ENCODE data around the gene RBM39. TPM values are rescaled to one million over a fixed set of nuclear protein-coding genes. Genes with fewer than 3 reads are reported as not detected.

The RBM39 gene
- total and polyA plus RNA-seq, 2 of the 13 experiments (the other 11 are each of a cell fraction or from before 2014, with no cell fraction given) = 788 to 920 TPM

GRCh38 chr20:35741892-35742740 is at the start of gene RBM39 (continued):
- TF ChIP-seq ZNF484 (CRISPR knock-in tag; IDR thresholded peaks at IDR 0.05; ENCODE audit: borderline replicate concordance, low read depth) (peak; percentile 60; the same call in 1 of the 2 replicates), CHCHD3 (CRISPR knock-in tag; IDR thresholded peaks at IDR 0.05) (peak; percentile 96), SETDB1 (CRISPR knock-in tag; IDR thresholded peaks at IDR 0.05; ENCODE audit: borderline replicate concordance) (no peak), PAX8 (CRISPR knock-in tag; IDR thresholded peaks at IDR 0.05; ENCODE audit: borderline replicate concordance) (peak; percentile 99), GLMP (CRISPR knock-in tag; IDR thresholded peaks at IDR 0.05; ENCODE audit: borderline replicate concordance) (peak; percentile 92; the same call in 1 of the 2 replicates), ZNF777 (CRISPR knock-in tag; IDR thresholded peaks at IDR 0.05) (0 out of 2 replicates have a peak, but pooled peaks have one; percentile 26), ZNF740 (CRISPR knock-in tag; IDR thresholded peaks at IDR 0.05) (peak; percentile 92), ZSCAN25 (CRISPR knock-in tag; IDR thresholded peaks at IDR 0.05) (peak; percentile 89; the same call in 1 of the 2 replicates), HDAC2 (CRISPR knock-in tag; IDR thresholded peaks at IDR 0.05) (peak; percentile 94), TEF (CRISPR knock-in tag; IDR thresholded peaks at IDR 0.05) (peak; percentile 85; the same call in 1 of the 2 replicates), ZNF260 (CRISPR knock-in tag; IDR thresholded peaks at IDR 0.05; ENCODE audit: borderline replicate concordance, low read depth) (no peak), HES4 (CRISPR knock-in tag; IDR thresholded peaks at IDR 0.05; ENCODE audit: borderline replicate concordance) (peak; percentile 99), NCOA2 (CRISPR knock-in tag; IDR thresholded peaks at IDR 0.05) (peak; percentile 83), ERF (CRISPR knock-in tag; IDR thresholded peaks at IDR 0.05) (peak; percentile 98), HDAC1 (CRISPR knock-in tag; IDR thresholded peaks at IDR 0.05) (peak; percentile 92), HMG20A (CRISPR knock-in tag; IDR thresholded peaks at IDR 0.05; ENCODE audit: borderline replicate concordance) (peak; percentile 33; the same call in 1 of the 2 replicates), KMT2B (CRISPR knock-in tag; IDR thresholded peaks at IDR 0.05) (peak; percentile 96), ZBTB26 (CRISPR knock-in tag; IDR thresholded peaks at IDR 0.05; ENCODE audit: borderline replicate concordance) (peak; percentile 87), ZNF629 (CRISPR knock-in tag; conservative IDR thresholded peaks at IDR 0.05) (peak; percentile 71), RORA (CRISPR knock-in tag; IDR thresholded peaks at IDR 0.05) (peak; percentile 91; the same call in 1 of the 2 replicates), SRSF4 (IDR thresholded peaks at IDR 0.05; ENCODE audit: low read depth, low read length, poor library complexity, severe bottlenecking) (peak; percentile 65), HNRNPL (IDR thresholded peaks at IDR 0.05; ENCODE audit: low read depth, low read length) (peak; percentile 96), NR3C1 (CRISPR knock-in tag; IDR thresholded peaks at IDR 0.05) (no peak), ELF4 (CRISPR knock-in tag; IDR thresholded peaks at IDR 0.05; ENCODE audit: borderline replicate concordance) (peak; percentile 95)
- TF ChIP-seq, protein P1, sequence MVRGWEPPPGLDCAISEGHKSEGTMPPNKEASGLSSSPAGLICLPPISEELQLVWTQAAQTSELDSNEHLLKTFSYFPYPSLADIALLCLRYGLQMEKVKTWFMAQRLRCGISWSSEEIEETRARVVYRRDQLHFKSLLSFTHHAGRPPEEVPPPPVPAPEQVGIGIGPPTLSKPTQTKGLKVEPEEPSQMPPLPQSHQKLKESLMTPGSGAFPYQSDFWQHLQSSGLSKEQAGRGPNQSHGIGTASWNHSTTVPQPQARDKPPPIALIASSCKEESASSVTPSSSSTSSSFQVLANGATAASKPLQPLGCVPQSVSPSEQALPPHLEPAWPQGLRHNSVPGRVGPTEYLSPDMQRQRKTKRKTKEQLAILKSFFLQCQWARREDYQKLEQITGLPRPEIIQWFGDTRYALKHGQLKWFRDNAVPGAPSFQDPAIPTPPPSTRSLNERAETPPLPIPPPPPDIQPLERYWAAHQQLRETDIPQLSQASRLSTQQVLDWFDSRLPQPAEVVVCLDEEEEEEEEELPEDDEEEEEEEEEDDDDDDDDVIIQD (CRISPR knock-in tag; IDR thresholded peaks at IDR 0.05; ENCODE audit: low read depth) = peak; percentile 94; the same call in 1 of the 2 replicates
